ENCODE measurements around the gene RARS1.
A peak's percentile ranks its signal among the peaks of the same experiment; 100 is the strongest.

The RARS1 gene

GRCh38 chr5:168486136-168486879 lies at the start of gene RARS1:
Gene RARS1 (plus strand): TSS chr5:168486471. CDS start chr5:168486499, 28 bp downstream.
- DNase-seq: peak; percentile 58

GRCh38 chr5:168438349-168438748 lies 47.9 kb upstream of the RARS1 start:
- DNase-seq: no peak

- no peak for DNase-seq
Observed at GRCh38 chr5:168443533-168443932, 42.7 kb upstream of the RARS1 start.

GRCh38 chr5:168443950-168444700 lies 42.1 kb upstream of the RARS1 start:
- no peak for DNase-seq

GRCh38 chr5:168446983-168447619 lies 39.2 kb upstream of the RARS1 start:
- DNase-seq: no peak

GRCh38 chr5:168447808-168448207 lies 38.5 kb upstream of the RARS1 start:
- DNase-seq: no peak

GRCh38 chr5:168449166-168449565 lies 37.1 kb upstream of the RARS1 start:
- DNase-seq: no peak

GRCh38 chr5:168451565-168451964 lies 34.7 kb upstream of the RARS1 start:
- no peak for DNase-seq

- no peak for DNase-seq
Observed at GRCh38 chr5:168455201-168455600, 31.1 kb upstream of the RARS1 start.

- DNase-seq: no peak
Observed at GRCh38 chr5:168457542-168457941, 28.7 kb upstream of the RARS1 start.

GRCh38 chr5:168460606-168461005 lies 25.7 kb upstream of the RARS1 start:
- no peak for DNase-seq

GRCh38 chr5:168463081-168463480 lies 23.2 kb upstream of the RARS1 start:
- DNase-seq: no peak

GRCh38 chr5:168464214-168464613 lies 22.1 kb upstream of the RARS1 start:
- DNase-seq: no peak

- no peak for DNase-seq
Observed at GRCh38 chr5:168464641-168465040, 21.6 kb upstream of the RARS1 start.

- no peak for DNase-seq
Observed at GRCh38 chr5:168467755-168468330, 18.4 kb upstream of the RARS1 start.

- DNase-seq: no peak
Observed at GRCh38 chr5:168468836-168469235, 17.4 kb upstream of the RARS1 start.

- DNase-seq: no peak
Observed at GRCh38 chr5:168469816-168470215, 16.5 kb upstream of the RARS1 start.

GRCh38 chr5:168471785-168472184 lies 14.5 kb upstream of the RARS1 start:
- DNase-seq: no peak

GRCh38 chr5:168472329-168472728 lies 13.9 kb upstream of the RARS1 start:
- DNase-seq: no peak

GRCh38 chr5:168474319-168474718 lies 12.0 kb upstream of the RARS1 start:
- DNase-seq: no peak

GRCh38 chr5:168477060-168477459 lies 9.2 kb upstream of the RARS1 start:
- no peak for DNase-seq

GRCh38 chr5:168479166-168479565 lies 7.1 kb upstream of the RARS1 start:
- no peak for DNase-seq

- no peak for DNase-seq
Observed at GRCh38 chr5:168480601-168481000, 5.7 kb upstream of the RARS1 start.

All from NCI-H1417 treated with DMSO at 0.1 percent for 48 hours (cell line).